HG03520 (cell line): ENCODE measurements around the gene NOL6.
"Not testable (repeated sequence)": the region's sequence is repeated elsewhere in the genome, so short reads cannot be mapped to it uniquely, and the experiment has no call there.

Source experiments
- ATAC-seq: cut with Tn5 transposase; IDR thresholded peaks from one replicate; pipeline ENCODE4 v1.9.1; 2021; ENCODE audit warnings: mild to moderate bottlenecking, moderate library complexity; ENCODE audit not compliant: unreplicated experiment

Gene NOL6, protein sequence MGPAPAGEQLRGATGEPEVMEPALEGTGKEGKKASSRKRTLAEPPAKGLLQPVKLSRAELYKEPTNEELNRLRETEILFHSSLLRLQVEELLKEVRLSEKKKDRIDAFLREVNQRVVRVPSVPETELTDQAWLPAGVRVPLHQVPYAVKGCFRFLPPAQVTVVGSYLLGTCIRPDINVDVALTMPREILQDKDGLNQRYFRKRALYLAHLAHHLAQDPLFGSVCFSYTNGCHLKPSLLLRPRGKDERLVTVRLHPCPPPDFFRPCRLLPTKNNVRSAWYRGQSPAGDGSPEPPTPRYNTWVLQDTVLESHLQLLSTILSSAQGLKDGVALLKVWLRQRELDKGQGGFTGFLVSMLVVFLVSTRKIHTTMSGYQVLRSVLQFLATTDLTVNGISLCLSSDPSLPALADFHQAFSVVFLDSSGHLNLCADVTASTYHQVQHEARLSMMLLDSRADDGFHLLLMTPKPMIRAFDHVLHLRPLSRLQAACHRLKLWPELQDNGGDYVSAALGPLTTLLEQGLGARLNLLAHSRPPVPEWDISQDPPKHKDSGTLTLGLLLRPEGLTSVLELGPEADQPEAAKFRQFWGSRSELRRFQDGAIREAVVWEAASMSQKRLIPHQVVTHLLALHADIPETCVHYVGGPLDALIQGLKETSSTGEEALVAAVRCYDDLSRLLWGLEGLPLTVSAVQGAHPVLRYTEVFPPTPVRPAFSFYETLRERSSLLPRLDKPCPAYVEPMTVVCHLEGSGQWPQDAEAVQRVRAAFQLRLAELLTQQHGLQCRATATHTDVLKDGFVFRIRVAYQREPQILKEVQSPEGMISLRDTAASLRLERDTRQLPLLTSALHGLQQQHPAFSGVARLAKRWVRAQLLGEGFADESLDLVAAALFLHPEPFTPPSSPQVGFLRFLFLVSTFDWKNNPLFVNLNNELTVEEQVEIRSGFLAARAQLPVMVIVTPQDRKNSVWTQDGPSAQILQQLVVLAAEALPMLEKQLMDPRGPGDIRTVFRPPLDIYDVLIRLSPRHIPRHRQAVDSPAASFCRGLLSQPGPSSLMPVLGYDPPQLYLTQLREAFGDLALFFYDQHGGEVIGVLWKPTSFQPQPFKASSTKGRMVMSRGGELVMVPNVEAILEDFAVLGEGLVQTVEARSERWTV

DNA sequence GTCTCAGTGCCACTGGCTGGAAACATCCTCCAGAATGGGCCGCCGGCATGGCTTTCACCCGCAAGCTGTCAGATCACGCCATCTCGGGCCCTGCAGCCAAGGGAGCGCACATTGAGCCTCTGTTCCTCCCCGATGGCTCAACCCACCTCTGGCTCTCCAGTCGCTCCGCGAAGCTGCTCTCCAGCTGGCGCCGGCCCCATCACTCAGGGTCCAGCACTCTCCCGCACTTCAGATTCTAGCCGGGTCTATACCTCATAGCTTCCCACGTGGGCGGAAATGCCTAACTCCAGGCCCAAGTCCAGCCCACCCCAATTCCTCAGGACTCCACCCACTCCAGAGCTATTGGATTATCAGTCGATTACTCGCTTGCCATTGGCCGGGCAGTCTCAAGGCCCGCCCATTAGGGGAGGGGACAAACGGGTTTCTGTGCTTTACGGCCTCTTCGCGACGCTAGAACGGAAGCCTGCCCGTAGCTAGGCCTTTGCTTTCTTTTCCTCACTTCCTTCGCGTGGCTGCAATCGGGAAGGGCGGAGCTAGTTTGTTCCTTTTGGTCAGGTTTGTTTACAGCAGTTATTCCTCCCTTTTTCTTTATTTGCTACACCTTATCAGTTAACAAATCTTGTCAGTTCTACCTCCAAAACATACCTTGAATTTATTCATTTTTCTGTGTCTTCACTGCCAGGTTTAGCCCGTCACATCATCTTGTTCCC, at the start of gene NOL6:
NOL6 (minus strand) TSS at position 282 of the 710 bp plus-strand sequence; CDS start at position 200, 82 bp downstream.
- peak; percentile 97 for ATAC-seq

DNA sequence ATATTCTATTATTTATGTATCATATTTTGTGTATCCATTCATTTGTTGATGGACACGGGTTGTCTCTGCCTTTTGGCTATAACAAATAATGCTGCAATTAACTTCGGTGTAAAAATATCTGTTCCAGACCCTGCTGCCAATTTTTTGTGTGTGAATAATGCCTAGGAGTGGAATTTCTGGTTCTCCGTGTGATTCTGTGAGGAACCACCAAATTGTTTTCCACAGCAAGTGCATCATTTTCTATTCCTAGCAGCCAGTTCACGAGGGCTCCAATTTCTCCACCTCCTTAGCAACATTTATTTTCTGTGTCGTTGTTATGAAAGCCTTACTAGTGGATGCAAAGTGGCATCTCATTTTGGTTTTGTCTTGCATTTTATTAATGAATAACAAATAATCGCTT, 48.1 kb upstream of the NOL6 start:
- ATAC-seq, result not testable (repeated sequence)

DNA sequence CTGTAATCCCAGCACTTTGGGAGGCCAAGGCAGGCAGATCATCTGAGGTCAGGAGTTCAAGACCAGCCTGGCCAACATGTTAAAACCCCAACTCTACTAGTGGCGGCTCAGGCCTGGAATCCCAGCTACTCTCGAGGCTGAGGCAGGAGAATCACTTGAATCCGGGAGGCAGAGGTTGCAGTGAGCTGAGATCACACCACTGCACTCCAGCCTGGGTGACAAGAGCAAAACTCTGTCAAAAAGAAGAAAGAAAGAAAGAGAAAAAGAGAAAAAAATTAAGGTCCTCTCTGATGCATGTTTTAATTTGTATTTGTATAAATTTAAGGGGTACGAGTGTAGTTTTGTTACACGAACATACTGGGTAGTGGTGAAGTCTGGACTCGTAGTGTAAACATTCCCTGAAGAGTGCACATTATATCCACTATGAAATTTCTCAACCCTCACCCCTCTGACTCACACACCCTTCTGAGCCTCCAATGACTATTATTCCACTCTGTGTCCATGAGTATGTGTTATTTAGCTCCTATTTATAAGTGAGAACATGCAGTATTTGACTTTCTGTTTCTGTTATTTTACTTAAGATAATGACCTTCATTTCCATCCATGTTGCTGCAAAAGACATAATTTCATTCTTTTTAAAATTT, 44.3 kb upstream of the NOL6 start:
- not testable (repeated sequence) for ATAC-seq

DNA sequence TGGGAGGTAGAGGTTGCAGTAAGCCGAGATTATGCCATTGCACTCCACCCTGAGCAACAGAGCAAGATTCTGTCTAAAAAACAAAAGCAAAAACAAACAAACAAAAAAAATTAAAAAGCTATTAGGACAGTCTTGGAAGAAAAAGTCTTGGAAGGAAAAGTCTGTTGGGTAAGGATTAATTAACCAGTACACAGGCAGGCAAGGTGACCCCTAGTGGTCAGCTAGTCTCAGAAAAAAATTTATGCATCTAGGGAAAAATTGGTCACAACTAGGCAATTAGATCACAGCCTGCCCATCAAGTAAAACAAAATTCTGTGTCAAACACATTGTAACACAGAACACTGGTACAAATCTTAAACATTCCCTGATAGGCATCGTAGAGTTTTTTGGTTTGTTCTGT, 43.6 kb upstream of the NOL6 start:
- no peak for ATAC-seq

DNA sequence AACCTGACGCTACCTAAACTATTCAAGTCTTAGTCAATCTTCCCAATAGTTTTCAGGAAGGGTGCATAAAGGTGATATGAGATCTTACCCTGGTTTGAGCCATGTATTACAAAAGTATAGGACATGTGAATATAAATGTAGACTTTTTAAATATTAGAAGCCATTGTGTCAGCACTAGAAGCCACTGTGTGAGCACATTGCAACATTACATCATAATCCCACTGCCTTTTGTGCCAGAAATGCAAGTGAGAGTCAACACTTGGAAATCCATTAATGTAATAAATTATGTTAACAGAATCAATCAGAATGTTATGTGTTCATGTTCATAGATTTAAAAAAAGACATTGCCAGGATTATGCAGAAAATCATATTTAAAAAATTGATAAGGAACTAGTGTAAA, 42.7 kb upstream of the NOL6 start:
- ATAC-seq, result not testable (repeated sequence)

DNA sequence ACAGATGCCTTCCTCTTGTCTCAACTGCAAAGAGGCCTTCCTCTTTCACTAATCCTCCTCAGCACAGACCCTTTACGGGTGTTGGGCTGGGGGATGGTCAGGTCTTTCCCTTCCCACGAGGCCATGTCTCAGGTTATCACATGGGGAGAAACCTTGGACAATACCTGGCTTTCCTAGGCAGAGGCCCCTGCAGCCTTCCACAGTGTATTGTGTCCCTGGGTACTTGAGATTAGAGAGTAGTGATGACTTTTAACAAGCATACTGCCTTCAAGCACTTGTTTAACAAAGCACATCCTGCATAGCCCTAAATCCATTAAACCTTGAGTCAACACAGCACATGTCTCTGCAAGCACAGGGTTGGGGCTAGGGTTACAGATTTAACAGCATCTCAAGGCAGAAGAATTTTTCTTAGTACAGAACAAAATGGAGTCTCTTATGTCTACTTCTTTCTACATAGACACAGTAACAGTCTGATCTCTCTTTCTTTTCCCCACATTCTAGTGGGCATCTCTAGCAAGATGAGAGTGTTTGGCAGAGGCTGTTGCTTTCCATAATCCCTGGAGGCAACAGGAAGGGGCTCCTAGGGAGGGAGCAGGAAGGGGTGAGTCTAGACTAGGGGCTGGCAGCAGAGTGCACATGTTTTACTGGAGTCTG, 41.7 kb upstream of the NOL6 start:
- not testable (repeated sequence) for ATAC-seq

DNA sequence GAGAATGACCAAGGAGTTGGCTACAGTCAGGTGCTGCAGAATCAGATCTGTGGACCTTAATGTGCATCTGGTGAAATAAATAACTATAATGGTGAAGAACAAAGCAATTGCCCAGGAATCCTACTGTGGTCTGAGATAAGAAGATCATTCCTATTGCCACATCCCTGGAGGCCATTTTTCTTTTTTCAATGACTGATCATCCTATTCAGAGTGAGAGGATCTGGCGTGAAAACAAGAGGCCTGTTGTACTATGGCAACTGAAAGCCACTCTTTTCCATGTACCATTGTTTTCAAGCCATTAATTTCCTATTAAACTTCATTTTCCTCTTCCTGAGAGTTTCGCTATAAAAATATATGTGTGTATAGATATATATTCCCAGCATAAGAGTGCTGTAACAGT, 38.8 kb upstream of the NOL6 start:
- ATAC-seq, result not testable (repeated sequence)

DNA sequence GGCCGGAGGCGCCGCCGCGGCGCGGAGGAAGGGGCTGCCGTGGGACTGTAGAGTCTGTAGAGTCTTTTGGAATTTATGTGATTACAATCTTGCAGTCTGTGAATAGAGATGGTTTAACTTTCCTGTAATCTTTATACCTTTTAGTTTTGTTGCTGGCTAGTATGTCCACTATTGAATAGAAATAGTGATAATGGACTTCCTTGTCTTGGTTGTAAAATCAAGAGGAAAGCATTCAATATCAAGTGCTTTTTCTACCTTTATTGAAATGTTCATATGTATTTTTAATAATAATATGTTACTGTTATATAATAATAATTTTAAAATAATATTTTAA, 37.4 kb upstream of the NOL6 start:
- not testable (repeated sequence) for ATAC-seq

DNA sequence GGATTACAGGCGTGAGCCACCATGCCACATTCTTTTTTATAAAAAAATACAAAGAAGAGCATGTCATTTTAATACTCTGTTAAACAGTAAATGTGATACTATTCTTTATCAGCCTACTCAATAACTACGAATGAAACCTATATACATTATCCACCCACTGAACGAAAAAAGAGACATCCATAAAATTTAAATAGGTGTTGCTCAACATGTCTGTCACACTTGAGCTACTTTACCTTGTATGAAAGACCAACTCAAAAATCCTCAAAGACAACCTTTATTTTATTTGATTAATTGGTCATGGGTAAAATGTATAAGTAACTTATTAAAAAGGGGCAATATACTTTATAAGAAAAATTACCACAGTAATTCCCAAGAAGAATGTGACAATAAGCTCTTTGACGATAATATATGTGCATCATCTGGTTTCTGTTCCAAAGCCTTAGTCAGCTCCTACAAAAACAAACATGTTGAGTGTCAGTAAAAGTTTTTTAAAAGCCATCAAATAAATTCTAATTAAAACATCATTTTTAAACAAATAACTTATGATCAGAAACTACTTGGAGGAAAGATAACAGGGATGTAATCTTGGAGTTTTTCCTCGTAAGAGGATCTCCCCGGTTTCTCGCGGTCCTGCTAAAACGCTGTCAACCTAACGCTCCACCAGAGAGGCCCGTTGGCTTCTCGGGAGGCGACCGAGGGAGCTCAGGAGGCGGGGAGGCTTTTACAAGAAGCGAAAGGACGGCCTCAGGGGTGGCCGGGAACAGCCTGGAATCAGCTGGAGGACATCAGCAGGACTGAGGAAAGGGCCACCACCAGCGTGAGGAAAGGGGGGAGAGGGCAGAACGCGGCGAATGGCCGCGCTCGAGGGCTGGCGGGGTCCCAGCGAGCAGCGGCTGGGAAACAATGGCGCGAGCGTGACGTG, 36.8 kb upstream of the NOL6 start:
- ATAC-seq, result no peak

DNA sequence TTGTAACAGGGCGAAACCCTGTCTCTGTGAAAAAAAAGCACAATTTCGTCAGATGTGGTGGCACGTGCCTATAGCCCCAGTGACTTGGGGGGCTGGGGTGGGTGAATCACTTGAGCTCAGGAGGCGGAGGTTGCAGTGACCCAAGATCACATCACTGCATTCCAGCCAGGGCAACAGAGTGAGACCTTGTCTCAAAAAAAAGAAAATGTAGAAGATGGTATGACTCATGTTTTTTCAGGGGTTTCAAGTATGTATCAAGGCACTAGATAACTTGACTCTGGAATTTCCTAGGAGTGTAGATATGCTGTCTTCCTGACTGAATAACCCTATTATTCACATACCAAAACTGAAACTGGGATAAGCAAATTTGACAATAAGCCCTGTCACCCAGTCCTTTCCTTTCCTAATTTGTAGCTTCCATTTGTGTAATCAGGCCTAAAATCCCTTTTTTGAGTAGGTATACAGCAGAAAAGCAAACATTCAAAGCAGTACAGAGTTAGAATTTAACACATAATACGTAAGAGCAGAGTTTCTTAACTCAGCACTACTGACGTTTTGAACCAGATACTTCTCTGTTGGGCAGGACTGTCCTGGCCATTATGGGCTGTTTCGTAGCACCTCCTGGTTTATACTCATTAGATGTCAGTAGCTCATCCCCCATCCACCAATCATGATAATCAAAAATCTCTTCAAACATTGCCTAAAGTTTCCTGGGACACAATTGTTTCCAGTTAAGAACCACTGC, 33.1 kb upstream of the NOL6 start:
- ATAC-seq, result no peak

DNA sequence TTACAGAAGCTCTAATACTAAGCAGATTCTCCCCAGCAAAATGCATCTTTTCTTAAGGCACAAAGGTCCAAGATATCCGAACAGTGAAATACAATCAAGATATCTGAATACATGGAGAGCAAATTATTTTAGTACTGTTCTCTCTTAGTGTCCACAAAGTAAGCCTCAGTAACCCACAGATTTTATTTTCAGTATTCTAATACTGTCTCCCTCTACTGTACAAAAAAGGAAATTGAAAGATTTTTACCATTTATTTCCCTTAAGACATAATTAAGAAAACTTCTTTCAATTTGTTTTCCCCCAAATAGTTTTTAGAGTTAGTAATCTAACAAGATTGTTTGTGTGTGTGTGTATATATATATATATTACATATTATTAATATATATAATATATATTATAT, 24.7 kb upstream of the NOL6 start:
- no peak for ATAC-seq

DNA sequence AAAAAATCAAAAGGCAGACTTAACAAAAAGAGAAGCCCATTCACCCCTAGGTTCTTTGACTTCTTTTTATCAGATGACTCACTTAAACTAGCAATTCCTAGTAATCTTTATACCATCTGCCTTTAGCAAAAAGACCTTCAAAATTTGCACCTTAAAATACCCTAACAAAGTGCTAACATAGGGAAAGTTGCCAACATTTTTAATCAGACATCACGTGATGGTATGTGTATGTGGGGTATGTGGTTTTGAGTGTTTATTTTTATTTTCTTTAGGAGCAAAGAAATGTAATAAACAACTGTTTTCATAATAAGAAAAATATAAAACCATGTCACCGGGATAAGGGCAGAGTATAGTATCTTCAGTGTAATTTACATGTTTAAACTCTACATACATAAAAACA, 20.1 kb upstream of the NOL6 start:
- ATAC-seq, result not testable (repeated sequence)

DNA sequence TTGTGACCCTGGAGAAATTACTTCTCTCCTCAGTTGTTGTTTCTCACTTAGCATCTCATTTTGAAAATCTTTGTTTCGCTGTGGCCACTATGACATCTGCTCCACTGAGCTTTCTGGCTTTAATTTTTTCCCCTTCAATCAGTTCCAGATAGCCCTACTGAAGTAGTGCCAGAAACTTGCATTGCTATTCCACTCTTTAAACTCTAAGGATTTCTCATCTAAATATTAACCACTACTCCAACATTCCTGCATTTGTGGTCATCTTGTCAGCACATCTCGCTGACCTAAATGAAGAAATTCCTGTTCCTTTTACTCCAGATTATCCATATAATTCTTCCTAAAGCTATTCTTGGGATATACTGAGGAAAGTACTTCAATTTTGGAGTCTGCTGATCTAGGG, 15.3 kb upstream of the NOL6 start:
- ATAC-seq, result no peak

DNA sequence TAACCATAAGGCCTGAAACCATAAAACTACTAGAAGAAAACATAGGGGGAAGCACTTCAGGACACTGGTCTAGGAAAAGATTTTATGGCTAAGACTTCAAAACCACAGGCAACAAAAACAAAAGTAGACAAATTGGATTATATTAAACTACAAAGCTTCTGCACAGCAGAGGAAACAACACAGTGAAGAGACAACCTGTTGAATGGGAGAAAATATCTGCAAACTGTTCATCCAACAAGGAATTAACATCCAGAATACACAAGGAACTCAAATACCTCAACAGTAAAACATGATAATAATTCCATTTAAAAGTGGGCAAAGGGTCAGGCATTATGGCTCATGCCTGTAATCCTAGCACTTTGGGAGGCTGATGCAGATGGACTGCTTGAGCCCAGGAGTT, 11.6 kb upstream of the NOL6 start:
- ATAC-seq, result not testable (repeated sequence)

DNA sequence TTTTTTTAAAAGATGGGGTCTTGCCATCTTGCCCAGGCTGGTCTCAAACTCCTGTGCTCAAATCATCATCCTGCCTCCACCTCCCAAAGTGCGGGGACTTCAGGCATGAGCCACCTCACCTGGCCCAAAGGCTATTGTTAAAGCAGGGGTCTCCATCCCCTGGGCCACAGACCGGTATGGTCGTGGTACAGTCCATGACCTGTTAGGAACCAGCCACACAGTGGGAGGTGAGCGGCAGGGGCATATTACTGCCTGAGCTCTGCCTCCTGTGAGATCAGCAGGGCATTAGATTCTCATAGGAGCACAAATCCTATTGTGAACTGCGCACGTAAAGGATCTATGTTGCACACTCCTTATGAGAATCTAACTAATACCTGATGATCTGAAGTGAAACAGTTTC, 7.3 kb upstream of the NOL6 start:
- ATAC-seq, result no peak

DNA sequence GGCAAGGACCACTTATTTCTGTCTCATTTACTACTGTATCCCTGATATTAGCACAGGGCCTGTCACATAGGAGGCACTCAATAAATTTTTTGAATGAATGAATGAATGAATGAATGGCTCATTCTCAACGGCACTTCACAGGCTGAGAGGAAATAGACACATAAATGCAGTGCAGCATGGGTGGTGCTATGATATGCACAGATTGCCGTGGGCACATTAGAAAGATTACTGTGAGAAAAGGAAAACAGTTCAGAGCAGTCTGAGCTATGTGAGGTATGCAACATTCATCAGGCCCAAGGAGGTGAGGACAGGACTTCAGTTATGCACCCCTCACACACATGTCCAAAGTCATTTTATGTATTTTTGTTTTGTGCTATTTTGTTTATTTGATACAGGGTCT, 6.4 kb upstream of the NOL6 start:
- no peak for ATAC-seq

DNA sequence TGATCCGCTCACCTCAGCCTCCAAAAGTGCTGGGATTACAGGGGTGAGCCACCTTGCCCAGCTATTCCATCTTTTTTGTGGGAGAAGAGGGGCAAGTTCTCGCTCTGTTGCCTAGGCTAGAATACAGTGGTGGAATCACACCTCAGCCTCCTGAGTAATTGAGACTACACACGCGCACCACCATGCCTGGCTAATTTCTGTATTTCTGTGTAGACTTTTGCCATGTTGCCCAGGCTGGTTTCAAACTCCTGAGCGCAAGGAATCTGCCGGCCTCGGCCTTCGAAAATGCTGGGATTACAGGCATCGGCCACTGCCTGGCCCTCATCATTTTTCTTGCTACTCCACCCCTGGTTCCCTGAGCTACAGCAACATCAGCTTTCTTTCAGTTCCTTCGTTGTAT, 2.8 kb upstream of the NOL6 start:
- ATAC-seq, result no peak

DNA sequence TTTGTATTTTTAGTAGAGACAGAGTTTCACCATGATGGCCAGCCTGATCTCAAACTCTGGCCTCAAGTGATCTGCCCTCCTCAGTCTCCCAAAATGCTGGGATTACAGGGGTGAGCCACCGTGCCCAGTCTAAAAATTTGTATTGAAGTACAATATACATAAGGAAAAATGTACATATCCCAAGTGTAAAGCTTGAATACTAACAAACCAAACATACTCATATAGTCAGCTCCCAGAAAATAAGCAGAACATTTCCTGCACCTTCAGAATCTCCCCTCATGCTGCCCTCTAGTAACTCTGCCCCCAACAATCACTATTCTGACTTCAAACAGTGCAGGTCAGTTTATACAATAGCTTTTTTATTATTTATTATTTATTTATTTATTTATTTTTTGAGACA, 1.6 kb upstream of the NOL6 start:
- ATAC-seq, result no peak
